GM21723 (cell line): Measurements from ENCODE around the gene PDCD2L.
"Not testable (repeated sequence)": the region's sequence is repeated elsewhere in the genome, so short reads cannot be mapped to it uniquely, and the experiment has no call there.

ENCODE experiments used
- ATAC-seq: cut with Tn5 transposase; IDR thresholded peaks from one replicate; pipeline ENCODE4 v1.9.1; 2021; ENCODE audit warnings: mild to moderate bottlenecking, moderate library complexity; ENCODE audit not compliant: unreplicated experiment

The PDCD2L gene

GRCh38 chr19:34409189-34410164 lies 5.3 kb downstream of the PDCD2L start:
- no peak for ATAC-seq

GRCh38 chr19:34411216-34411615 lies 7.0 kb downstream of the PDCD2L start:
- no peak for ATAC-seq

GRCh38 chr19:34416021-34416545 lies 11.9 kb downstream of the PDCD2L start:
- no peak for ATAC-seq

GRCh38 chr19:34418300-34418699 lies 14.1 kb downstream of the PDCD2L start:
- ATAC-seq, result no peak

GRCh38 chr19:34426096-34426661 lies 22.0 kb downstream of the PDCD2L start:
- ATAC-seq, result no peak

GRCh38 chr19:34428549-34429285 lies 24.5 kb downstream of the PDCD2L start:
- ATAC-seq, result peak; percentile 52

GRCh38 chr19:34429553-34429952 lies 25.4 kb downstream of the PDCD2L start:
- no peak for ATAC-seq

GRCh38 chr19:34430738-34431625 lies 26.8 kb downstream of the PDCD2L start:
- ATAC-seq, result peak; percentile 50

- no peak for ATAC-seq
Observed at GRCh38 chr19:34431681-34432402, 27.6 kb downstream of the PDCD2L start.

- ATAC-seq, result no peak
Observed at GRCh38 chr19:34432797-34433196, 28.6 kb downstream of the PDCD2L start.

- ATAC-seq, result no peak
Observed at GRCh38 chr19:34436716-34437115, 32.5 kb downstream of the PDCD2L start.

- ATAC-seq, result no peak
Observed at GRCh38 chr19:34448191-34448590, 44.0 kb downstream of the PDCD2L start.

- ATAC-seq, result no peak
Observed at GRCh38 chr19:34452723-34453122, 48.5 kb downstream of the PDCD2L start.

- no peak for ATAC-seq
Observed at GRCh38 chr19:34454091-34454490, 49.9 kb downstream of the PDCD2L start.

- no peak for ATAC-seq
Observed at GRCh38 chr19:34454685-34455084, 50.5 kb downstream of the PDCD2L start.

GRCh38 chr19:34455783-34456480 lies 51.7 kb downstream of the PDCD2L start:
- ATAC-seq, result not testable (repeated sequence)

GRCh38 chr19:34457446-34457845 lies 53.2 kb downstream of the PDCD2L start:
- no peak for ATAC-seq

GRCh38 chr19:34458677-34459076 lies 54.5 kb downstream of the PDCD2L start:
- ATAC-seq, result no peak

GRCh38 chr19:34459614-34460013 lies 55.4 kb downstream of the PDCD2L start:
- no peak for ATAC-seq
